Amygdala (tissue), 56 donors: ENCODE measurements around the gene SEMA4G.
A peak's percentile ranks its signal among the peaks of the same experiment; 100 is the strongest.
"Not testable (repeated sequence)": the region's sequence is repeated elsewhere in the genome, so short reads cannot be mapped to it uniquely, and the experiment has no call there.

Experiments
- DNase-seq, 56 donors: peaks; one replicate each; lab custom pipeline; 2025; lab: John Stamatoyannopoulos, UW

SEMA4G gene

DNA sequence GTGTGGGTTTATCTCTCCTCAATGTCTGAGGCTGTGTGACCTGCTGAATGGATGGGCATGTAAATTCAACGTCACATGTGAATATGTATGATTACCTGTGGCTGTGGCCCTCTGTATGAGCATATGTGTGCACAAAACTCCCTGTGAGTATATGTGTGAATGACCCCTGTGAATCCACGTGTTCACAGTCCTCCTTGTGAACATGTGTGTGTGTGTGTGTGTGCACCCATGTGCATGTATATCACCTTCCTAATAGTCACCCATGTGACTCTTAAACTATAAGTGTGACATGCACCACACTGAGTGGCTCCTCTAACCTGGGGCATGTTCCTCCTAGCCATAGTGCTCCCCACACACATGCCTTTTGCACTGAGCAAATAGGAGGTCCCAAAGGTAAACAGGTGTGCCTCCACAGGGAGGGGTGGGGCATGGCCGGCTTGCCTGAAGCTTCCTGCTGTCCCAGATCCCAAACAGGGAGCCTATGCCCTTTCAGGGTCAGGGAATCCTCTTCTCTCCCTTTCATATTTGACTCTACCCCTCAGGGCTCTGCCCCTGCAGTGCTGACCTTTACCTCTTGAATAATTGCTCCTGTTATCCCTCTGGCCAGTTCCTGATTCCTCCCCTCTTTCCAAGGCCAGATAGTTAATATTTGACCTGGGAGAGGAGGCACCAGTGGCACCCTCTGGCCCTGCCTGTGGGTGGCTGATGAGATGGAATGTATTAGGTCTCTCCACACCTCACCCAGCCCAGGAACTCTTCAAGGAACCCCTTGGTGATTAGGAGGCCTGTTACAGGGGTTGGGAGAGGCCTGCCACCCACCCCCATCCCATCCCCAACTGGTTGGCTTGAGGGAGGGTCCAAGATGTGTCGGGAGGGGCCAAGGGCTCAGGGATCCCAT, 1.9 kb downstream of the SEMA4G start:
- no peak for DNase-seq

DNA sequence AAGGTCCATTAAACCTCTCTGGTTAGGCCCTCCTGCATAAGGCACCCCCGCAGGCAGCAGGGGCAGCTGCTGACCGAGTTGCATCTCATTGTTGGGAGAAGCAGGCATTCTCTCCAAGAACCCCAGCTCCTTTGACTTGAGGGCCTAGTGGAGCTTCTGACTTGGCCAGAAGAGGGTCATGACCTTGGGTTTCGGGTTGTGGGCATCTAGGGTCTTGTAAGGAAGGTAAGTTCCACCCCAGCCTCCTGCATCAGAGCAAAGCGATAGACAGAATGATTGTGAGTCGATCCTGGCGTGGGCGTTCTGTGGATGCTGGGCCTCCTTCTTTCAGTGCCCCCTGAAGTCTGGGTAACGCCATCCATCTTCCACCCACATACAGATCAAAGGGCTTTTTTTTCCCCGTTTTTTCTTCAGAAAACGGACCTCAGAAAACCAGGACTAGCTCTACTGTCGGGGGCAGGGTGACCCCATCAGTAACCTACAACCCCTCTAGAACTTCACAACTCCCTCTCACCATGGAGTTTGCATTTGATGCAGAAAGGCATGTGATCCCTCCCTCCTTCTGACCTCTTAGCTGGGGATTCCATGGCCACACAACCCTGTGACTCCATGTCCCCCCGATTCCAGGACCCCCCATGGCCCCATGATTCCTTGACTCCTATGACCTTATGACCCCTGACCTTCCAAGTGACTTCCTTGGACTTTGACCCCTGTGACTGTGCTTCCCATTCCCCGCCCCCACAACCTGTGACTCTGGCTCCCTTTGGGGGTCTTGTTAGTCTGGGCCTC, 3.0 kb downstream of the SEMA4G start:
- no peak for DNase-seq

DNA sequence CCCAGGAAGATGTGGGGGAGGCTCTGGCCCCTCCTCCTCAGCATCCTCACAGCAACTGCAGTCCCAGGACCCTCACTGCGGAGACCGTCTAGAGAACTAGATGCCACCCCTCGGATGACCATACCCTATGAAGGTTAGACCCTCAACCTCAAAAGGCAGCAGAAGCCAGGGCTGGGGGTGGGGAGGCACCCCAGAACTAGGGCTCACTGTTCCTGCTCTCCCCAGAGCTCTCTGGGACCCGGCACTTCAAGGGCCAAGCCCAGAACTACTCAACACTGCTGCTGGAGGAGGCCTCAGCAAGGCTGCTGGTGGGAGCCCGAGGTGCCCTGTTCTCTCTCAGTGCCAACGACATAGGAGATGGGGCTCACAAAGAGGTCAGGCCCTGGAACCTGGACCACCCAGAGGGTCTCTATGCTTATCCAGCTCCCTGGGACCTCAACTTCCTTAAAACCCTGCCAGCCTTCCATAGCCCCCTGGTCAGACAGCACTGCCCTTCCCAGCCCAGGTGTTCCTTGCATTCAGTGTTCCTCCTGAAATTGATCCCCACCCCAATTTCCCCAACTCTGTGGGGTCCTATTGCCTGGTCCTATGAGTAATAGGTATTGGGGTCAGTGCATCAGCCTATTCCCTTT, 3.7 kb downstream of the SEMA4G start:
- DNase-seq, result no peak

DNA sequence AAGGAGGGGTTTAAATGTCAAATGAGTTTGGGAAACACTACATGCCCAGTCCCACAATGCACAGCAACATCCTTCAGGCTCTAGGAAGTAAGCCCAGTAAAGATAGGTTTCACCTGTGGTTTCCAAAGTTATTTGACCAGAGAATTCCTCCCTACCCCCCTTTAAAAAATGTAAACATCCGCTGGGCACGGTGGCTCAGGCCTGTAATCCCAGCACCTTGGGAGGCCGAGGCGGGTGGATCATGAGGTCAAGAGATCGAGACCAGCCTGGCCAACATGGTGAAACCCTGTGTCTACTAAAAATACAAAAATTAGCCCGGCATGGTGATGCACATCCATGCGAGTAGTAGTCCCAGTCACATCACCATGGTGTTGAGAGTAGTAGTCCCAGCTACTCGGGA, 6.1 kb downstream of the SEMA4G start:
- DNase-seq, result not testable (repeated sequence)

DNA sequence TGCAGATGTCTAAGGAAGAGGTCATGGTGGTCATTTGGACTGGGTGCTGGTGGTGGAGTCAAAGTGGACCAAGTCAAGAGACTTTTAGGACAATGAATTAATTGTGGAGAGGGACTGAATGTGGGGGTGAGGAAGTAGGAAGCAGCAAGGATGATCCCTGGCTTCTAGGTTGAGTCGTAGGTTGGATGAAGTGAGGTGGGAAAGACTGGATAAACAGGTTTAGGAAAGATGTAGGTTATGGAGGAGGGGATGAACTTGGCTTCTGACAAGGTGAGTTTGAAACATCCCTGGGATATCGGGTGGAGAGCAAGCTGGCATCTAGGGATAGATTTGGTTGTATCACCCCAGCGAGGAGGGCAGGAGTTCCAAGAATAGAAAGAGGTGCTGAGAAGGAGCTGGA, 7.6 kb downstream of the SEMA4G start:
- no peak for DNase-seq

DNA sequence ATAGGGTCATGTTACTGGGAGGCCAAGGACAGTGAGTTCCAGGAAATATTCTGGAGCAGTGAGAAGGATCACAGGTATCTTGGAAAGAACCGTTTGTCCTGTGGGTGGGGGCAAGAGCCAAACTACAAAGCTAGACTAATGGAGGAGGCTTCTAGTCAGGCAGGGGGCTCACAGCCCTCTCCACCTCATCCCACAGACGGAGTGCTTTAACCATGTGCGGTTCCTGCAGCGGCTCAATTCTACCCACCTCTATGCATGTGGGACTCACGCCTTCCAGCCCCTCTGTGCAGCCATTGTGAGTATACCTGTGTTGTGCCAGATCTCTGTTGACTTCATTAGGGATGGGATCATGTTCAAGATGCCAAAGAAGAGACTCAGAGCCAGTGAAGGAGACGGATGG, 8.1 kb downstream of the SEMA4G start:
- no peak for DNase-seq

DNA sequence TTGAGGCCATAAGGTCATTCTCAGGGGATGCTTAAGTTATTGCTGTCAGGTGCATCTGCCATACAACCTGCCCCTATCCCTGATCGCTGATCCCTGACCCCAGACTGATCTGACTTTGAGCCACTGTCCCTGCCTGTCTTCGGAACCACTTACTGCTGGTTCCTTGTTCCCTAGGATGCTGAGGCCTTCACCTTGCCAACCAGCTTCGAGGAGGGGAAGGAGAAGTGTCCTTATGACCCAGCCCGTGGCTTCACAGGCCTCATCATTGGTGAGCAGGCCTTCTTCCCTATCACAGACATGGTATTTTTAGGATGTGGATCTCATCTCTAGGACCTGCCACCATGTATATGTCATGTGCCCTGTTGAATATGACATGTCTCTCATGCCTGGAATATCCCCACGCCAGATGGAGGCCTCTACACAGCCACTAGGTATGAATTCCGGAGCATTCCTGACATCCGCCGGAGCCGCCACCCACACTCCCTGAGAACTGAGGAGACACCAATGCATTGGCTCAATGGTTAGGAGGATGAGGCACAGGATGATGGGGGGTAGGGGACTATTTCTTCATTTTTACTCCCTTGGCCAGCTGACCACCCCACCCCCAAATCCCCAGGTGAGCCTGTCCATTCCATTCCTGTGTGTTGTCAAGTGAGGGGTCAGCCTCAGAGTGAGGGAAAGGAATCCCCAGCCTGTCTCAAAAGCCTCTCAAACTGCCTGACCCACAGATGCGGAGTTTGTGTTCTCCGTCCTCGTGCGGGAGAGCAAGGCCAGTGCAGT, 9.0 kb downstream of the SEMA4G start:
- DNase-seq, result no peak

DNA sequence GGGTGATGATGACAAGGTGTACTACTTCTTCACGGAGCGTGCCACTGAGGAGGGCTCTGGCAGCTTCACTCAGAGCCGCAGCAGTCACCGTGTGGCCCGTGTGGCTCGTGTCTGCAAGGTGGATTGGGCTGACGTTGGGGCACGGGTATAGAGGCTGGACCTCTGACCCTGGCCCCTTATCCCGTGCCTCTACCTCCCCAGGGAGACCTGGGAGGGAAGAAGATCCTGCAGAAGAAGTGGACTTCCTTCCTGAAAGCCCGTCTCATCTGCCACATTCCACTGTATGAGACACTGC, 9.5 kb downstream of the SEMA4G start:
- DNase-seq, result no peak

DNA sequence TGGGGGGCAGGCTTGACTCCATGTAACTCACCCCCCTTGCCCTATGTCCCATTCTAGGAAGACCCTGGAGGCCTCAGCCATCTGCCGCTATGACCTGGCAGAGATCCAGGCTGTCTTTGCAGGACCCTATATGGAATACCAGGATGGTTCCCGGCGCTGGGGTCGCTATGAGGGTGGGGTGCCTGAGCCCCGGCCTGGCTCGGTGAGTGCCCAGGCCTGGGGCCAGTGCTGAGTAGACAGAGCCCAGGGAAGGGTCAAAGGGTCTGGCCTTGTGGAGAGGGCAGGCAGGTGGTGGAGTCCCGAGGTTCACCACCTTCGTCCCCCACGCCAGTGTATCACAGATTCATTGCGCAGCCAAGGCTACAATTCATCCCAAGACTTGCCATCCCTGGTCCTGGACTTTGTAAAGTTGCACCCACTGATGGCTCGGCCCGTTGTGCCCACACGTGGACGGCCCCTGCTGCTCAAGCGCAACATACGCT, 10.5 kb downstream of the SEMA4G start:
- DNase-seq, result no peak

DNA sequence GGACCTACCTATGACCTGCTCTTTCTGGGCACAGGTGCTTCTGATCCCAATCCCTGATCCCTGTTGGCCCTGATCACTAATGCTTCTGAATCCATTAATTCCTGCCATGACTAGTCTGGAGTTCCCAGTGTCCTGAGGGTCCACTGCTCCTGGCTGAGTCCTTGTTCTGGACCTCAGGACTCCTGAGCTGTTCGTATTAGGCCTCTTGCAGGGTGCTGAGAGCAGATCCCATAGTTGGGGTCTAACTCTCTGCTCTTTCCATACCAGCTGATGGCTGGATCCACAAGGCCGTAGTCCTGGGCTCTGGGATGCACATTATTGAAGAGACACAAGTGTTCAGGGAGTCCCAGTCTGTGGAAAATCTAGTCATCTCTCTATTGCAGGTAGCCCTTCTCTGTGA, 11.0 kb downstream of the SEMA4G start:
- DNase-seq, result no peak

DNA sequence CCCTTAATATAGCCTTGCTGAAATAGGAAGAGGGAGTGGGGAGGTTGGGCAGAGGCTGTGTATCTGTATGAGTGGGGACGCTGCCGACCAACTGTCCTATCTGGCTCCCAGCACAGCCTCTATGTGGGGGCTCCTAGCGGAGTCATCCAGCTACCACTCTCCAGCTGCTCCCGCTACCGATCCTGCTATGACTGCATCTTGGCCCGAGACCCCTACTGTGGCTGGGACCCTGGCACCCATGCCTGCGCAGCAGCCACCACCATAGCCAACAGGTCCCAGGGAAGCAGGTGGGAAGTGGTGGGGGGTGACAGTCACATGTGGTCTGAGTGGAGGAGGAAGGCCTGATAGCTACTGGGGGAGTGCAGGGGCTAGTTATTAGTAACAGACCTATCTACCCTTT, 11.4 kb downstream of the SEMA4G start:
- DNase-seq, result no peak

DNA sequence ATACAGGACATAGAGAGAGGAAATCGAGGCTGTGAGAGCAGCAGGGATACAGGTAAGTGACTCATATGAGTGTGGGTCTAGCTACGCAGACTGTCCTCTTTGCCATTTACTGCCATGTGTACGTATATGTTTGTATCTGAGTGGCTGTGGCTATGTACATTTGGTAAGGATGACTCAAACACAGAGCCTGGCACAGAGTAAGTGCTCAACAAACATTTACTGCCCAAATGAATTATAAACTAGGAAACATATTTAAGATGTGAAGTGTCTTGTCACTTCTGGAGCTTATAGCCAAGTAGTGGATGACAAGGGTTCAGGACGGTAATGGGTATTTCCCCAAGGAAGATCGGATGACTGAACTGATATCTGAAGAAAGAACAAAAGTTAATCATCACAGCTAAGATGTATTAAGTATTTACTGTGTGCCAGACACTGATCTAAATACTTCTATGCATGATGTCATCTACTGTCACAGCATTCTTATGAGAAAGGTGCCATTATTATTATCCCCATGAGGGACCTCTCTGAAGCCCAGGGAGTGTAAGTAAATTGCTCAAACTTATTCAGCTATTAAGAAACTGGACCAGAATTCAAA, 12.0 kb downstream of the SEMA4G start:
- DNase-seq, result no peak

DNA sequence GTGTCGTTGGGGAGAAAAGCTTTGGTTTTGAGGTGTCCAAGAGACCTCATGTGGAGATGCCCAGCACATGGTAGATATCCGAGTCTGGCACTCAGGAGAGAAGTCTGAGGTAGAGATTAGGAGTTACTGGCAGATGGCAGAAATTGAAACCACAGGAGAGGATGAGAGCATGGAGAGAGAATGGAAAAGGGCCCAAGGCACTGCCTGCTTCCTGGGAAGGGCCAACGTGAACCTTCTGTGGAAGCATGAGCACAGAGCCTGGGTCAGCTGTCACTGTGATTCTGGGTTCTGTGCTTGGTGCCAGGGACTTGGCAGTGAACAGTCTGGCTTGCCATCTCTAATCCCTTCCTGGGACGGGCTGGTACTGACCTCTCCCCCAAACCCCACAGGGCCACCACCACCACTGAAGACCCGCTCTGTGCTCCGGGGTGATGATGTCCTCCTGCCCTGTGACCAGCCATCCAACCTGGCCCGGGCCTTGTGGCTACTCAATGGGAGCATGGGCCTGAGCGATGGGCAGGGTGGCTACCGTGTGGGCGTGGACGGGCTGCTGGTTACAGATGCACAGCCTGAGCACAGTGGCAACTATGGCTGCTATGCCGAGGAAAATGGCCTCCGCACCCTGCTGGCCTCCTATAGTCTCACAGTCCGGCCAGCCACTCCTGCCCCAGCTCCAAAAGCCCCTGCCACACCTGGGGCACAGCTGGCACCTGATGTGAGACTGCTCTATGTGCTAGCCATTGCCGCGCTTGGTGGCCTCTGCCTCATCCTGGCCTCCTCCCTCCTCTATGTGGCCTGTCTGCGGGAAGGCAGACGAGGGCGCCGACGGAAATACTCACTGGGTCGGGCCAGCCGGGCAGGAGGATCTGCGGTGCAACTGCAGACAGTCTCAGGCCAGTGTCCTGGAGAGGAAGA, 13.9 kb downstream of the SEMA4G start:
- DNase-seq, result no peak

DNA sequence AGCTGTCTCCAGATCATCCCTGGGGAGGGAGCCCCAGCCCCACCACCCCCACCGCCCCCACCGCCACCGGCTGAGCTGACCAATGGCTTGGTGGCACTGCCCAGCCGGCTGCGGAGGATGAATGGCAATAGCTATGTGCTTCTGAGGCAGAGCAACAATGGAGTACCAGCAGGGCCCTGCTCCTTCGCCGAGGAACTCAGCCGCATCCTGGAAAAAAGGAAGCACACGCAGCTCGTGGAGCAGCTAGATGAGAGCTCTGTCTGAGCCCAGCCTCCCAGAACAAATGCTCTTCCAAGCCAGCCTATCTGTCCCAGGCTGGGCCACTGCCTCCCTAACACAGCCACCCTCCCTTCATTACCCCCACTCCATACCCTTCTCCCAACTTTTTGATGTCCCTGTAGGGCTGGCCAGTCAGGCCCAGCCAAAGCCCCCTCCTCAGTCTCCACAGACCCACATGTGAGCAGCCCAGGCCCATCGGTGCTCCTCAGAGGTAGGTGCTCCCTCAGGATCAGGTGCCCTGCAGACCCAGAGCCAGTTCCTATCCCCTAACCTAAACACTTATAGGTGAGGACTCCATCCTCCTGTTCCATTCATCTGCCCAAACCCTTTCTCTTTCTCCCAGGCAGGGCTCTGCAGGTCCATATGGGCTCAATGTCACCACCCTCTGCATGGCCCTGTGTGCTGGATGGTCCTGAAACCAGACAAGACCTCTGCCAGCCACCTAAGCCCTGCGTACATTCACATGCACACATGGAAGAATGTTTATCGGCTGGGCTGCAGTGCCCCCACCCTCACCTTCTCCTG, 14.8 kb downstream of the SEMA4G start:
- DNase-seq, result no peak

DNA sequence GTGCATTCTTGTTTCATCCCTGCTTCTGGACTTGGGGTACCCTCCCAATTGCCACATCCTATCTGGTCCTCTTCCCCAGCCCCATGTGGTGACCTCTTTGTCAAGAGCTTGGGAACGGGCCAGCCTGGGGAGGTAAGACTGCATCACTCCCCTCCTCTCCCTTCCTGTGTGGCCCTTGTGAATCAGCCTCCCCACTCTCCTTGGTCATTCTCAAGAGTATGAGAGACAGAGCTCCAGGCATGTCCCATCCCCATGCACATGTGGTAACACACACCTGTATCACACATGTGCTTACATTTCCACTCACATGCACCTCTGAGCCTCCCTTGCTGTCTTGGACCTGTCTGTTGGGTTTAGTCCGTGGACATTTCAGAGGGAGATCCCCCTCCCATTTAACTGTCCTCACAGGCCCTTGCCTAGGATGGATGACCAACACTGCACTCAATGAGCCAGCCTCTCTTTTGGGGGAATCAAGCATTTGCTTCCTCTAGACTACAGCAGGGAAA, 15.4 kb downstream of the SEMA4G start:
- no peak for DNase-seq

DNA sequence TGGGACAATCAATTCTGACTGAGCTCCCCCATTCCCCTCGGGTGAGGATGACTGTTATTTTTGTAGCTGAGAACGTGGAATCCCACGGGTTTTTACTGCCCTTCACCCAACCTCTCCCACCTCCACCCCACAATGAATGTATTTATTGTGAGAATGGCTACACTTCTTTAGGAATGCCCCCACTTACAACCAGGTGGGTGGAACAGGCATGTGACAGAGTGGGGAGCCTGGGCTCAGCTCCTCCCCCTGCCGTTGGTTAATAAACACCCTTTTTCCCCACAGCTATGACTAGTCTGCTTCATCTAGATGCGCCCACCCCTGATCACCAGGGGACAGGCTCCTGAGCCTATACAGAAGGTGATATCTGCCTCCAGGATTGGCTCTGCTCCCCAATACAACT, 16.0 kb downstream of the SEMA4G start:
- DNase-seq, result no peak

DNA sequence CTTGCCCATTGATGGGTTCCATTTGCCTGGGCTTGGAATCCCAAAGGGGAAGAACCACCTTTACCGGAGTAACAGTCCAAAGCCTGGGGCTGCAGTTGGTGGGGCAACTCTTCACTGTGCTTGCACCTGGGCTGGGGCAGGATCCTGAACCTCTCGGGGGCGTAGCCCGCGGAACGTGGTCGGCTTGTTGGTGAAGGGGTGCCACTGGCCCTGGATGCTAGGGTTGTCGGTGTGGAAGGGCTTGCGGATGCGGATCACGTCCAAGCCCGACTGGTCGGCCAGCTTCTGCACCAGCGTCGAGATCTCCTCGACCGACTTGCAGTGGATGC, 17.3 kb downstream of the SEMA4G start:
- DNase-seq, result no peak

DNA sequence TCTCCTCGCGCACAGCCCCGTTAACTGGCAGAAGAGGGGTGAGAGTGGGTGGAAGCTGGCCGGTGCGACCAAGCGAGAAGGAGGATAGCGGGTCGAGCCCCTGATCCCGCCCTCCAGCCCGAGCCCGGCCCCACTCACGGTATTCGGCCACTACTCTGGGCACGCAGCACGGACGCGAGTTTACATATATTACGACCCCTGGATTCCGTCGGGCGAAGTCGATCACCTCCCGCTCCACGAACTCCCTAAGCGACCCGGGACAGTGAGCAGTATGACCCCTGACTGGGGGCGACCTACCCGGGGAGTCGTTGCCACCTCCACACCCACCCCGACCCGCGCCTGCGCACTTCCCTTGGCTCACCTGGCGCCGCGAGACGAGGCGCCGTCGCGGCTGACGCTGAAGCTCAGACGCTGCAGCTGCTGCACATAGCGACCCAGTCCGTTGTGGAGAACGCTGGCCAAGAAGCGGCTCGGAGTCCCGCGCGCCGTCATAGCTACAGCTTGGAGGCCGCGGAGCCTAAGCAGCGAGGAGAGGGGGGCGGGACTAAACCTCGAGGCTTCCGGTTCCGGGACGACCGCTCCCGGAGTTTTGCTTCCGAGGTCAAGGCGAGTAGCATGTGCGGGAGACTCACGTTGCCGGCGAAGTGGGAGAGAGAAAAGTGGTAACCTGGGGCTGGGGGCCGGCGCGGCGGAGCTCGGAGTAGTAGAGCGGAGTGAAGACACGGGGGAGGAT, 17.8 kb downstream of the SEMA4G start, which contains the start of the genes MRPL43 and TWNK:
Gene MRPL43 (minus strand): TSS at position 546 of the 733 bp plus-strand sequence. CDS start 54 bp downstream, at position 492.
Gene TWNK (plus strand): TSS at position 592 of the 733 bp plus-strand sequence. CDS start 668 bp downstream, outside the sequence.
- peak; percentile 42 to 92 (median 80) for DNase-seq
